Neural progenitor cell (in vitro differentiated cells): Measurements from ENCODE around the gene C1orf185.

Experiments used
- CTCF ChIP-seq: fragments of 200-600 bp; sonication (generic); IDR thresholded peaks from 2 replicates; pipeline ENCODE4 v1.5.1; 2017; ENCODE audit warnings: antibody characterized with exemption, mild to moderate bottlenecking
- EZH2 ChIP-seq: fragments of 200-600 bp; sonication (generic); IDR thresholded peaks from 2 replicates; pipeline ENCODE4 v1.6.1; 2017; ENCODE audit warnings: antibody characterized with exemption, mild to moderate bottlenecking, moderate library complexity

GRCh38 chr1:51120629-51121028 lies 18.6 kb downstream of the C1orf185 start:
- no peak for TF ChIP-seq EZH2
- TF ChIP-seq CTCF: no peak
